HEK293T (cell line): ENCODE measurements around the gene ZNF786.

Source experiments
- BHLHE40 ChIP-seq: fragments of 450-650 bp; IDR thresholded peaks from 2 replicates; pipeline ENCODE4 v1.6.1; 2016; ENCODE audit warnings: mild to moderate bottlenecking, moderate library complexity, borderline replicate concordance
- FOXA1 ChIP-seq: fragments of 450-650 bp; IDR thresholded peaks from 2 replicates; pipeline ENCODE4 v1.6.1; 2016; ENCODE audit warnings: mild to moderate bottlenecking
- HDGF ChIP-seq: fragments of 450-650 bp; IDR thresholded peaks from 2 replicates; pipeline ENCODE4 v1.6.1; 2017; ENCODE audit warnings: antibody characterized with exemption, borderline replicate concordance
- L3MBTL2 ChIP-seq: fragments of 450-650 bp; conservative IDR thresholded peaks from 2 replicates; pipeline ENCODE4 v1.6.1; 2016; ENCODE audit warnings: mild to moderate bottlenecking
- NFRKB ChIP-seq: fragments of 450-650 bp; IDR thresholded peaks from 2 replicates; pipeline ENCODE4 v1.6.1; 2016; ENCODE audit warnings: mild to moderate bottlenecking, moderate library complexity
- SP1 ChIP-seq: fragments of 450-650 bp; IDR thresholded peaks from 2 replicates; pipeline ENCODE4 v1.6.1; 2017
- SUZ12 ChIP-seq: fragments of 450-650 bp; IDR thresholded peaks from 2 replicates; pipeline ENCODE4 v1.6.1; 2016; ENCODE audit warnings: mild to moderate bottlenecking
- TF ChIP-seq, protein P1 (sequence below): fragments of 450-650 bp; IDR thresholded peaks from 2 replicates; pipeline ENCODE4 v1.6.1; 2016

DNA sequence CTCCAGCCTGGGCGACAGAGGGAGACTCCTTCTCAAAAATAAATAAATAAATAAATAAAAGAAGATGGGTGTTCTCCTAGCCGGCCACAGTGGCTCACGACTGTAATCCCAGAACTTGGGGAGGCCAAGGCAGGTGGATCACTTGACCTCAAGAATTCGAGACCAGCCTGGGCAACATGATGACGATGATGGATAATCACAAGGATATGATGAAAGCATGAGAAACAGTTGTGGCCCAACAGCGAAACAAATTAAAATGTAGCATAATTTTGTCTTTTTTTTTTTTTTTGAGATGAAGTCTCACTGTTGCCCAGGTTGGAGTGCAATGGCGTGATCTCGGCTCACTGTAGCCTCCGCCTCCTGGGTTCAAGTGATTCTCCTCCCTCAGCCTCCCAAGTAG is 12.9 kb downstream of the ZNF786 start:
- no peak for TF ChIP-seq FOXA1
- no peak for TF ChIP-seq L3MBTL2
- no peak for TF ChIP-seq HDGF
- no peak for TF ChIP-seq SUZ12
- no peak for TF ChIP-seq BHLHE40
- TF ChIP-seq, protein P1, sequence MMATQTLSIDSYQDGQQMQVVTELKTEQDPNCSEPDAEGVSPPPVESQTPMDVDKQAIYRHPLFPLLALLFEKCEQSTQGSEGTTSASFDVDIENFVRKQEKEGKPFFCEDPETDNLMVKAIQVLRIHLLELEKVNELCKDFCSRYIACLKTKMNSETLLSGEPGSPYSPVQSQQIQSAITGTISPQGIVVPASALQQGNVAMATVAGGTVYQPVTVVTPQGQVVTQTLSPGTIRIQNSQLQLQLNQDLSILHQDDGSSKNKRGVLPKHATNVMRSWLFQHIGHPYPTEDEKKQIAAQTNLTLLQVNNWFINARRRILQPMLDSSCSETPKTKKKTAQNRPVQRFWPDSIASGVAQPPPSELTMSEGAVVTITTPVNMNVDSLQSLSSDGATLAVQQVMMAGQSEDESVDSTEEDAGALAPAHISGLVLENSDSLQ = no peak
- TF ChIP-seq SP1 = no peak
- no peak for TF ChIP-seq NFRKB
